ENCODE measurements around the gene ABO.
"Not testable (repeated sequence)": the region's sequence is repeated elsewhere in the genome, so short reads cannot be mapped to it uniquely, and the experiment has no call there.

ABO gene

DNA sequence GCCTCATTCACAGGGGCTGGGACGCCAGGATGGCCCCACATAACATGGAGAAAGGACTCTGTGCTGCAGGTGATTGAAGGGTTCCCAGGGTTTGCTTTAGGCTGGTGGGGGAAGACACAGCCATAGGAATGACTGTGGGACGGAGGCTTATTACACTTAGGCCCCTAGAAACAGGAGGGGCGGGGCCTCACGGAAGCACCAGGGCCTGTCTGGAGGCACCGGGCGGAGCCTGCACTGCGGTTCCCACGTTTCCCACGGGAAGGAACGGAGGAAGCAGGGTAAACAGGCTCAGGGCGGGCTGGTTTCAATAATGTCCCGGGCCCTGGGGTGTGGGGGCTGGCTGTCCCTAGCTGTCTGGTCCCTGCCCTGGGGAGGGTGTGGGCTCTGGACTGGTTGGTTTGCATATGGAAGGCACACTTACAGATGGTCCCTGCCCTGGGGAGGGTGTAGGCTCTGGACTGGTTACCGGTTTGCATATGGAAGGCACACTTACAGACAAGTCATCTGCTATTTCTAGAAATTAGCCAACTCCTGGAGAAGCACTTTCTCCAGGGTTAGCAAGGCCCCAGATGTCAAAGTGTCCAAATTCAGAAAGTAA lies 51.7 kb downstream of the ABO start:
- not testable (repeated sequence) for DNase-seq

DNA sequence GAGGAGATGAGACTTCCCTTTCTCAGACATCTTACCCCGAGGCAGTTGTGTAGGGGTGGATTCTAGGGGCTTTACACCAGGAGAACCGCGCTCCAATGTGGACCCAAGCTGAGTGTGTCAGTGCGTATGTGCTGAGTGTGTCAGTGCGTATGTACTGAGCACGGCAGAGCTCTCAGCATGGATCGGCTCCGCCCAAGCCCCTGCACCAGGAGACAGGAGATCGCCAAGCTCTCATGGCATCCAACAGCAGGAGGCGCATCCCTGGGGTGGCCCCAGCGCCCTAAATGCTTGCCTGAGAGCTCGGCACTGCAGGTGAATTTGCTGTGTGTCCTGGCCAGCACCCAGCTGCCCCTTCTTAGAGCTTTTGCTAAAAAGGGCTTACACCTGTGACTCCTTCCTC lies 53.0 kb downstream of the ABO start:
- not testable (repeated sequence) for DNase-seq

DNA sequence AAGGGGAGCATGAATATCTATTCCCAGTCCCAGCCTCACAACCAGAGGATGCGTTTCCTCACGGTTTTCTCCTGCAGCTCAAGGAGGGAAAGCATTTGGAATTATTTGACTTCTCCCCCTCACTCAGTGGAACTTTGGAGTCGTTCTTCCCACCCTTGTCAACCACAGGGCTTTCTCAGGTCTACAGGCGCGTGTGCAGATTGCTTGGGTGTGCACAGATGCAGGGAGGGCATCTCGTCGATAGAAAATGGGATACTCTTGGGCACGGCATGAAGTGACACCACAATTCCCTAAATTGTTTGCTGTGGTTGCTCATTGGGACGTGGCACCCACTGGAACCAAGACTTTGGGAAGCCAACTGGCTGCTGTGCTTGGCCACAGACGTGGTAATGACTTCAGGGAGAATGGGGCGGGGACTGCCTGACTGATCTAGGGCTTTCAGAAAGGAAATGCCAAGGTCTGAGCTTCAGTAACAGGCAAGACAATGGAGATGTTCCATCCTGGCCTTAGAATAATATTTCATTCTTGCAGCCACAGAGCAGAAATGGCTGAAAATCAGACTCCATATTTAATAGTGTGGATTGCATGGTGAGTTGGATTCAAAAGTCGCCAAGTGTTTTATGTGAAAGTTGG lies 53.7 kb downstream of the ABO start:
- no peak for DNase-seq

DNA sequence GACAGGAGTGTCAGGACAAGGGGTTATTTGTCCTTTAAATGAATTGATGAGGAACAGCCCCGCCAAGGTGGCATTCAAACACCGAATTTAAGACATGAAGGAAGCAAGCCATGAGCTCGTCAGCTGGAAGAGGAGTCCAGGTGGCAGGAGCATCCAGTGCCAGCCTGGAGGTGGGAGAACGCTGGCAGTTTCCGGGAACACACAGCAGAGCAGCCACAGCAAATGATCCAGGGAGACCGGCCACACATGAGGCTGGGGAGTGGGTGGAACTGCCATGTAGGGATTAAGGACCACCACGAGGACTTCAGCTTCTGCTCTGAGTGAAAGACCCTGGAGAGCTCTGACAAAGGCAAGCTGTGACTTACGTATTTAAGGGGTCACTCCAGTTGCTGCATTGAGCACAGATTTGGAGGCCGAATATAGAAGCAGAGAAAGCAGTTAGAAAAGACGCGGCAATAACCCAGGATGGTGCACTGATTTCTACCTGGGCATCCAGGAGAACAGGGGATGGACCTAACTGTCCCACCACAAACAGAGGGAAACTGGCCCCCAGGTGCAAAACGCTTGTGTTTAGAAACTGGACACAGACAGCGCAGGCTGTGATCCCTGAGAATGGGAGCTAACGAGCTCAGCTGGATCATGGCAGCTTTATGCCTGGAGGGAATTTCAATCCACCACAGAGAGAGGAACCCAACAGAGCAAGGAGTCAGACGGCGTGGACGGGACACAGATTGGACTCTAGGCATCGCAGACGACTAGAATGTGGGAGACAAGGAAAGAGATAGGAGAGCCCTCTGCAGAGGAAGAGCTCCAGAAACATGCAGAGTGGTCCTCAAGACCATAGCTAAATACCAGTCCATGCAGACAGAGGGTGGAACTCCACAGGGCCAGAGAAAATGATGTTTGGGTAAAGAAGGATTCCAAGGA lies 56.7 kb downstream of the ABO start:
- not testable (repeated sequence) for DNase-seq

DNA sequence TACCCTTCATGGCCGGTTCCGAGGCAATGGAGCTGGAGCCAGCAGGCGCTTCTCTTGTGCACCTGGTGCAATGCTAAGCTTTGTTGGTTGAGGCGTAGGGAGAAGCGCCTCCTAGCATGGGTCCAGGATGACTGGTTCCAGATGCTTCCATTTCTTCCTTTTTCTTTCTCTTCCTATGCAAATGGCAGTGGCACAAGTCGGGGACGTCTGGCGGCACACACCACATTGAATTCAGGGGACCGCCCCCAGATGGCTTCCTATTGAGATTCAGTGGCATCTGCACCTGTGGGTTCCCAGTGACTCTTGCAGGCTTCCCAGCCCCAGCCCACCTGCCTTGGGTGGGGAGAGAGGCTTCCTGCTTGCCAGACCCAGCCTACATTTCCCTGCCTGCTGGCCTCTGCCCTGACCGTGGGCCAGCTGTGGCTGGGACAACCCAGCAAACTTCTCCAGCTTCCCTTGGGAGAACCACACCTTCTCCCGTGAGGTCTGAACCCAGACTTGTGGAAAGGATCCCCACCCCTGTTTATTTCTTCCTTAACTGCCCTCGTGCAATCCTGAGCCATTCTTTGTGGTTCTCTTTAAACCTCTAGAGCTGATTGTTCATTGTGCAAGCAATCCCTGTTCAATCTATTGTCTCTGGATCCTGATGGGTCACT lies 57.5 kb downstream of the ABO start:
- not testable (repeated sequence) for DNase-seq

DNA sequence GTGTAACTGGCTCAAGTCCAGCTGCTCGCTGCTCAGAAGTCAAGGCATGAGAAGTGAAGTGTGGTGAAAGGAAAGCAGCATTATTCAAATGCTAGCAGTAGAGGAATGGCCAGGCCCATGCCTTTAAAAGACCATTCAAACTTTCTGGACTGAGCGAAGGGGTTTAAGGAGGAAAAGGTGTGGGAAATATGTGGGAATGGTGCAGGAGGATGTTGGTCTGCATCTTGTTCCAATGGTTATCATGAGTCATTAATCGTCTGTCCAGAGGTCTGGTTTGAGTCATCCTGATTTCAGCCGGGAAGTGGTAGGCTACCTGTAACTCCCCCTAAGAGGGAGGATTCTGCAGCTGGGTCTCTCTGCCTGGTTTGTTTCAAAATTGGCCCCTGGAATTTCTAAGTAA lies 60.7 kb downstream of the ABO start:
- not testable (repeated sequence) for DNase-seq

DNA sequence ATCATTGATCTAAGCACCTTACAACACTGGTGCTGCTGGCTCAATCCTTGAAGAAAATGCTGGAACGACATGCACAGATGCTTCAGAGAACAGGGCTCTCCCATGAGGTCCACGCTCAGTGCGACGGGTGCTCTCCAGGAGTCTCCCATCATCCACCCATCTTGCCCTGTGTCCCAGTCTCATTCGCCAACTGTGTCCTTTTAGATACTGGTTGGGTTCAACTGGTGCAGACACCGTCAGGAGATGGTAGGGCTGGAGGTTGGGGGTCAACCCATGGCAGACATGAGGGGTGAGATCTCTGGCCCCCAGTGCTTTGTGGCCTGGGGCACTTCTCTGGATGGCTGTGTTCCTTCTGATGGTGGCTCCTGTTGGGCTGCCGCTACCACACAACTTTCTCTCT lies 64.4 kb downstream of the ABO start:
- no peak for DNase-seq

DNA sequence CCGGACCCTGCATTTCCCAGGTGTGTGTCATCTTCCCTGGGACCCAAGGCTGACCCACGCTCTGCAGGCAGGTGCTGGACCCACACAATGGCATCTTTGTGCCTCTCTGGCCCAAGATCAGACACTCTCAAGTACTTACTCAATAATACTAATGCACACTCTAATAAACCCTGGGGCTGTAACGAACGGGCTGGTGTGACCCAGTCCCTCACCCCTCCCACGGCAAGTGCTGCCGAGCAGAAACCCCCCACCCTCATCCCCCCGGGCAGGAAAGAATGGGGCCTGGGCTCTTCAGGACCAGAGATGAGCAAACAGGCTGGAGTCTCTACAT lies 64.8 kb downstream of the ABO start:
- DNase-seq = no peak

DNA sequence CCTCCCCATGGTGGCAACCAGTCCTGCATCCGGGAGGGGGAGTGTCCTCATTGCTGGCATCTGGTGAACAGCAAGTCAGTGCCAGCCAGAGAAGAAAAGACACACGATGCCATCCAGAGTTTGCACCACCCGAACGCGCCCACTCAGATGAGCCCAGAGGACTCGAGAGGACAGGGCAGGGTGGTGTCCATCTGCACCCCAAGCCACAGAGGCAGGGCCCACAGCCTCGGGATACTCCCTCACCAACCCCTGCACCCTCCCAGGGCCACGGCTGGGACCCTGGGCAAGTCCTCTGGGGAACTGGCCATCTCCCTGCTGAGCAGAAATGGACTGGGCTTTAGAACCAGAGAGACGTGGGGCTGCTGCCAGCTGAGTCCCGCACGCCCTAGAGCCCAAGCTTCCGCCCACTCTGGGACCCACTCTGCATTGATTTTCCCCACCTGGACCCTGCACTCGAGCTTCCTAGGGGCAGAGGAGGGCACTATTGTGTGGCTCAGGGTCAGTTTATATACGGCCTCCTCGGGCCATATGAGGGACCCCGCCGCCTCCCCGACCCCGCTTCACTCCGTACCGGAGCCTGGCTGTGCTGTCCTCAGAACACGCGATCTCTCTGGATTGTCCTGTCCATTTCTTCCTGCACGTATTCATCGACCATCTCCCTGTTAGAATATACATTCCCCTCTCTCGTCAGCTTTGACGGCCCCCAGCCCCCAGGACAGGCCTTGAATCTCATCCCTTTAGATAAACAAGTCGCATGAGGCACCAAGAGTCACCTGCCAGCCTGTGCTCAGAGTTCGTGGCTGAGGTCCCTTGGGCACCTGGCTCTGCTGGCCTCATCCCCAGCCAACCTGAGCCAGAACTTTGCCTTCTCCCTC lies 65.4 kb downstream of the ABO start:
- not testable (repeated sequence) for DNase-seq

DNA sequence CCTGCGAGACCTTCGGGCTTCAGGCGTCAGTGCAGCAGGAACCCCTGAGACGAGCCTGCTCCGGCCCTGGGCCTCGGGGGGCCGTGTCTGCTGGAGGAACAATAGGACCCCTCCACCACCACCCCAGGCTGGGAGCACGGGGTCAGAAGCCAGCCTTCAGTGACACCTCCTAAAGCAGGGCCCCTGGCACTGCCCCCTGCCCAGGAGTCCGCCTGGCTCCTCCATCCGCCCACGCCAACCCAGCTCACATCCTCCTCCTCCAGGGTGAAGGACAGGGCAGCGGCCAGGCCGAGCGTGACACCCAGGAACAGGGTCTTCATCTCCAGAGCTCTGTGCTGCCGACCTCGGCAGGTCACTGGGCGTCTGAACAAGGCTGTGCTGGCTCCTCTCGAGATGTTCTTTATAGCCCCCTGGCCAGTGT lies 66.1 kb downstream of the ABO start, which contains the start of gene OBP2B:
Gene OBP2B, minus strand, starts transcription at position 371 of the 421 bp plus-strand sequence. Its CDS starts 51 bp downstream, at position 320.
- DNase-seq = not testable (repeated sequence)

DNA sequence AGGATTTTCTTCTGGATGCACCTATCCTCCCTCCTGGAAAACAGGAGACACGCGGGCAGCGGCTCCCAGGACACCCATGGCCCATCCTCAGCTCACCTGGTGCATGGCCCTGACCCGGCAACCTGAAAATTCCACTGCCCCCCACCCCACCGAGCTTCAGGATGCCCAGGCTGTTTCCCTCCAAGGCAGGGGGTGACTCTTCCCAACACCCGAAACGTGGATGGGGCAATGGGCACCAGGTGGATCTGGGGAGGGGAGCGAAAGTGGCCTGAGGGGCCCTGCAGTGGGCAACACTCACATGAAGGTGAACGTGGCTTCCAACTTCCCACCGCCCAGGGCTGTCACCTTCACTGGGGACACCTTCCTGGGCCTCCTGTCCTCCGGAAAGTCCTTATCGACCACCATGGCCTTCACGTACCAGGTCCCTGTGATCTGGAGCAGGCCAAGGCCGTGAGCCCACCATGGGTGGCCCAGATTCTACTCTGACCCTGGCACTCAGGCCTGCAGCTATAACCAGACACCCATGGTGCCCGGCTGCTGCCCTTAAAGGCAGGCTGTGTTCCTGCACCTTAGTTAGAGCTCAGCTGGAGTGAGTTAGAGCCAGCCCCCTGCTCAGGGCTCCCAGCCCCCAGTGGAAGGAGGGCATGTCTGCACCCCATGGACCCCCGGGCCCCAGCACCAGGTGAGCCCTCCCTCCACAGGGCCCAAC lies 66.7 kb downstream of the ABO start:
- not testable (repeated sequence) for DNase-seq

DNA sequence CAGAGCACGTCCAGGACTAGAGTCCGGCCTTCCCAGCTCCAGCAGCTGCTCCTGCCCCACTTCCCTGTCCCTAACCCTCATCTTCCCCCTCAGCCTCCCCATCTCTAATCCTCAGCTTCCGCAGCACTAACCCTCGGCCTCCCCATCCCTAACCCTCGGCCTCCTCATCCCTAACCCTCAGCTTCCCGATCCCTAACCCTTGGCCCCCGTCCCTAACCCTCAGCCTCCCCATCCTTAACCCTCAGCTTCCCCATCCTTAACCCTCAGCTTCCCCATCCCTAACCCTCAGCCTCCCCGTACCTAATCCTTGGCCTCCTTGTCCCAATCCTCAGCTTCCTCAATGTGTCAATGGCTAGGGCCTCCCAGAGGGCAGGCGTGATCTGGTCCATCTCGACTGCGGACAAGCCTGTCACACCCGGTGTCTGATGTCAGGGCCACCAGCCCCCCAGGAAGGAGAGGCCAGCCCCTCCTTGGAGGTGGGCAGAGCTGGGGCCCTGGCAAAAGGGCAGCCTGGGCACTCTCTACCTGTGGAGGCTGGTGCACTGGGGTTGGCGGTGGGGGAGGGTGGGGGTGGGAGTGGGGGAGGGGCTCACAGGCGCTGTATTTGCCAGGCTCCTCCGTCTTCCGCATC lies 67.3 kb downstream of the ABO start:
- DNase-seq = no peak

DNA sequence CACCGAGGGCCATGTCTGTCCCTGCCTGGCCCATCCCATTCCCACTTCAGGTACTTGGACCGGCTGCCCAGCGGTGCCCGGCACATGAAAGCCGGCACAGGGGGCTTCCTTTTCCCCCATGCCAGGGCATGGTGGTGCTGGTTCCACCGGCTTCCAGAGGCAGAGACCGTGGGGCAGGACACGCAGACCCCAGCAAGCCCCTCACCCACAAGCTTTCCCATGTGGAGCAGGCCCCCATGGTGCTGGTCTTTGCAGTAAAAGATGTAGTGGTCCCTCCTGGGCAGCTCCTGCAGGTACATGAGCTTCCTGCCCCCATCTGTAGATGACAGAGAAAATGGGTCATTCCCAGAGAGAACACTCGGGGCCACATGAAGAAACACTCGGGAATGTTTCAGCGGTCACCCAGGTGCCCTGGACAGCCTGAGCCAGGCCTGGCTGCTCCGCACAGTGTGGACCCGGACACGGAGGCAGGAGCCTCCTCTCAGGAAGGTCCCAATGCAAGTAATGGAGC lies 67.9 kb downstream of the ABO start:
- DNase-seq = no peak

DNA sequence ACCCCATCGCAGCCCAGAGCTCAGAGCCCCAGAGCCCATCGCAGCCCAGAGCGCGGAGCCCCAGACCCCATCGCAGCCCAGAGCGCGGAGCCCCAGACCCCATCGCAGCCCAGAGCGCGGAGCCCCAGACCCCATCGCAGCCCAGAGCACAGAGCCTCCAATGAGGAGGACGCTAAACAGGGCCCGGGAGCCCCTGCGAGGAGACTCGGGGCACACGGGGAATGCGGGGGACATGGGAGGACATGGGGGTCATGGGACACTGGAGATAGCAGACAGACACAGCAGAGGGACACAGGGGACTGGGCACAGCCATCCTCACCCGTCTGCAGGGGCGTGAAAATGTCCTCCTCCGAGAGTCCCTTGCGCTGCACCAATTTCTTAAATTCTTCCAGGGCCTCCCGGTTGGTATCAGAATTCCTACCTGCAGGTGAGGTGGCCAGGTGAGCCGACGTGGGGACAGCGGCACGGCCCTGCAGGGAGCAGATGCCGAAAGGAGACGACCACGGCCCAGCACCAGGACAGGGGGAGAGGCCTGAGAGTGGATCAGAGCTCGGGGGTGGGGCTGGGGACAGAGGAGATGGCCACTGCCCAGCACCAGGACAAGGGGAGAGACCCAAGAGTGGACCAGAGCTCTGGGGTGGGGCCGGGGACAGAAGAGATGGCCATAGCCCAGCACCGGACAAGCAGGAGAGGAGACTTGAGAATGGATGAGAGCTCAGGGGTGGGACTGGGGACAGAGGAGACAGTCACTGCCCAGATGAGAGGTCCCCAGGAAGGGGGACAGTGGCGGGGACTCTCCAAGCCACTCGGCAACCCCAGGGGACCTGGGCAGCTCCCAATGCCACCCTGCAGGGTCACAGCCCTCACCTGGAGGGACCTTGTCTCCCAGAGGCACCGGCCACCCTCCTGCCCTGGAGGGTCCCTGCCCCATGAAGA lies 68.7 kb downstream of the ABO start:
- DNase-seq = no peak

DNA sequence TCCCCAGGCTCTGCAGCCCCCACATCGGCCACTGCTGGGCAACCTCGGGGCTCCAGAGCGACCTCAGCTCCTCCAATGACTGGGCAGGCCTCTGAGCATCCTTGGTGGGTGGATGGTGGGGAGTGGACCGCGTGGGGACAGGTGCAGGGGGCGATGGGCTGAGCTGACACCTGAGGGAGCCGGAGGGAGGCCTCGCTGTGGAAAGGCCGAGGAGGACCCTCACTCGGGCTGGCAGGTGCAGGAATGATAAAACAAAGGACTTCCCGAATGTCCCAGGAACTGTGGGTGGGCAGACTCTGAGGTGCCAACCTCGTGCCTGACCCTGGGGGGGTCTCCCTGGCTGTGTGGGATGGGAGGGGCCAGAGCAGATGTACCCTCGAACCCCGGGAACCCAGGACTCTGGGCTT lies 69.5 kb downstream of the ABO start:
- DNase-seq = not testable (repeated sequence)
